BE2C (cell line): ENCODE data around the gene DEK.

Experiments used
- DNase-seq: peaks from one replicate; pipeline ENCODE4 v3.0.0-alpha.2; 2020
- H3K27me3 ChIP-seq: fragments of 250-450 bp; sonication (Bioruptor Pico); 2 replicates; pipeline ENCODE4 v1.5.1; 2020; ENCODE audit warnings: mild to moderate bottlenecking
- H3K36me3 ChIP-seq: fragments of 250-450 bp; sonication (Bioruptor Pico); 2 replicates; pipeline ENCODE4 v1.5.1; 2020; ENCODE audit warnings: mild to moderate bottlenecking
- H3K4me1 ChIP-seq: fragments of 250-450 bp; sonication (Bioruptor Pico); 2 replicates; pipeline ENCODE4 v1.5.1; 2020
- H3K4me3 ChIP-seq: 2 replicates; pipeline ENCODE4 v1.5.1; 2011; ENCODE audit warnings: low read depth, low read length
- H3K9me3 ChIP-seq: fragments of 250-450 bp; sonication (Bioruptor Pico); 2 replicates; pipeline ENCODE4 v1.5.1; 2020
- CTCF ChIP-seq: IDR thresholded peaks from 2 replicates; pipeline ENCODE4 v1.5.1; 2012; ENCODE audit warnings: mild to moderate bottlenecking, low read depth, low read length

The DEK gene

GRCh38 chr6:18221288-18221615 is 43.1 kb downstream of the DEK start:
- Histone ChIP-seq H3K27me3 (no peaks in the 10 kb centered on the region), H3K4me3 (no peak overlapping the region), H3K36me3 (peaks cover 20% of the 10 kb centered on the region), H3K9me3 (no peaks in the 10 kb centered on the region), H3K4me1 (no peaks in the 10 kb centered on the region)
- no peak for TF ChIP-seq CTCF
- DNase-seq, result no peak

- Histone ChIP-seq H3K4me3 (no peak overlapping the region), H3K27me3 (no peaks in the 10 kb centered on the region), H3K9me3 (no peaks in the 10 kb centered on the region), H3K36me3 (peaks cover 9% of the 10 kb centered on the region), H3K4me1 (no peaks in the 10 kb centered on the region)
- TF ChIP-seq CTCF, result no peak
- no peak for DNase-seq
Measured at GRCh38 chr6:18219591-18219990, 44.7 kb downstream of the DEK start.

GRCh38 chr6:18218233-18218632 is 46.1 kb downstream of the DEK start:
- DNase-seq, result no peak
- H3K4me1 ChIP-seq, result no peaks in the 10 kb centered on the region
- TF ChIP-seq CTCF, result no peak
- no peaks in the 10 kb centered on the region for H3K9me3 ChIP-seq
- no peak overlapping the region for H3K4me3 ChIP-seq
- no peaks in the 10 kb centered on the region; the same call in 1 of the 2 replicates for H3K36me3 ChIP-seq
- H3K27me3 ChIP-seq, result no peaks in the 10 kb centered on the region

- Histone ChIP-seq H3K9me3 (no peaks in the 10 kb centered on the region), H3K36me3 (no peaks in the 10 kb centered on the region), H3K4me1 (no peaks in the 10 kb centered on the region), H3K27me3 (no peaks in the 10 kb centered on the region), H3K4me3 (no peak overlapping the region)
- TF ChIP-seq CTCF, result no peak
- DNase-seq, result no peak
Measured at GRCh38 chr6:18216411-18216810, 47.9 kb downstream of the DEK start.

GRCh38 chr6:18215436-18215835 is 48.9 kb downstream of the DEK start:
- H3K4me3 ChIP-seq, result no peak overlapping the region
- TF ChIP-seq CTCF, result no peak

GRCh38 chr6:18214003-18214402 is 50.3 kb downstream of the DEK start:
- Histone ChIP-seq H3K27me3 (no peaks in the 10 kb centered on the region), H3K36me3 (no peaks in the 10 kb centered on the region), H3K4me3 (no peak overlapping the region), H3K9me3 (no peaks in the 10 kb centered on the region), H3K4me1 (no peaks in the 10 kb centered on the region)
- DNase-seq, result no peak
- no peak for TF ChIP-seq CTCF

More at GRCh38 chr6:18215436-18215835, 48.9 kb downstream of the DEK start:
- Histone ChIP-seq H3K4me1 (no peaks in the 10 kb centered on the region), H3K9me3 (no peaks in the 10 kb centered on the region), H3K27me3 (no peaks in the 10 kb centered on the region), H3K36me3 (no peaks in the 10 kb centered on the region)
- no peak for DNase-seq
